Body of pancreas (tissue), 4 donors: ENCODE results near the gene PDCD4. TPM values are rescaled to one million over a fixed set of nuclear protein-coding genes. Genes with fewer than 3 reads are reported as not detected.
A peak's percentile ranks its signal among the peaks of the same experiment; 100 is the strongest.

Experiments used
- ATAC-seq: fragments of 150-250 bp; one replicate; pipeline ENCODE4 v1.9.1; 2016
- DNase-seq, 4 donors: peaks; one replicate each; pipeline ENCODE4 v3.0.0-alpha.2; 2019
- H3K27ac ChIP-seq, 4 donors: fragments of 200-600 bp; sonication (generic); 1 replicate in 3 of 4; 2 replicates in 1 of 4; pipeline versions ENCODE4 v1.5.1 to v1.6.1; 2016 to 2019; ENCODE audit warnings: mild to moderate bottlenecking in 1 of 4, mixed read lengths in 1 of 4, moderate library complexity in 1 of 4
- H3K27me3 ChIP-seq, 2 donors: fragments of 200-600 bp; sonication (generic); one replicate each; pipeline ENCODE4 v1.6.0; 2016; ENCODE audit warnings: mild to moderate bottlenecking in 1 of 2
- H3K36me3 ChIP-seq, 2 donors: fragments of 200-600 bp; sonication (generic); replicated peaks in 1 of 2; 2 replicates each; pipeline ENCODE4 v1.5.1; 2016; ENCODE audit warnings: low read depth in 2 of 2; ENCODE audit not compliant: insufficient read depth in 1 of 2
- H3K4me1 ChIP-seq: fragments of 200-600 bp; sonication (generic); one replicate; pipeline ENCODE4 v1.6.0; 2016
- H3K4me3 ChIP-seq, 2 donors: fragments of 200-600 bp; sonication (generic); 1 replicate in 1 of 2; 2 replicates in 1 of 2; pipeline ENCODE4 v1.5.1; 2016 to 2019
- H3K9me3 ChIP-seq, 3 donors: fragments of 200-600 bp; sonication (generic); 1 replicate in 2 of 3; 2 replicates in 1 of 3; pipeline ENCODE4 v1.5.1; 2016
- POLR2A ChIP-seq, 3 donors: fragments of 450-650 bp; IDR thresholded peaks; one replicate each; pipeline ENCODE4 v1.6.1; 2016; ENCODE audit warnings: antibody characterized with exemption in 3 of 3, mild to moderate bottlenecking in 2 of 3
- WGBS, 2 donors: methylation state at CpG; one replicate each; pipeline ENCODE4 v1.1.5; 2017; 5-methylcytosine and 5-hydroxymethylcytosine counted together
- intact Hi-C: fragments of 100-400 bp; cut with DNase I; formaldehyde crosslinking; loops from one replicate; pipeline ENCODE4 v1.15.1; 2023
- total RNA-seq, 2 donors: library from RNA; depleted of rRNA; stranded (reverse); fragments of >200 nt; gene quantifications; one replicate each; pipeline ENCODE4 v1.1.0, GENCODE V29; 2016
- TF ChIP-seq, protein P1 (sequence below), 7 experiments: fragments of 450-650 bp in 4 of 7; fragments of 200-600 bp in 3 of 7; sonication (generic) in 3 of 7; IDR thresholded peaks; one replicate each; pipeline ENCODE4 v1.5.1; 2016 to 2019; ENCODE audit warnings: antibody characterized with exemption in 7 of 7

Gene PDCD4
- total RNA-seq, 2 donors from 2014 or later = 332 to 458 TPM

DNA sequence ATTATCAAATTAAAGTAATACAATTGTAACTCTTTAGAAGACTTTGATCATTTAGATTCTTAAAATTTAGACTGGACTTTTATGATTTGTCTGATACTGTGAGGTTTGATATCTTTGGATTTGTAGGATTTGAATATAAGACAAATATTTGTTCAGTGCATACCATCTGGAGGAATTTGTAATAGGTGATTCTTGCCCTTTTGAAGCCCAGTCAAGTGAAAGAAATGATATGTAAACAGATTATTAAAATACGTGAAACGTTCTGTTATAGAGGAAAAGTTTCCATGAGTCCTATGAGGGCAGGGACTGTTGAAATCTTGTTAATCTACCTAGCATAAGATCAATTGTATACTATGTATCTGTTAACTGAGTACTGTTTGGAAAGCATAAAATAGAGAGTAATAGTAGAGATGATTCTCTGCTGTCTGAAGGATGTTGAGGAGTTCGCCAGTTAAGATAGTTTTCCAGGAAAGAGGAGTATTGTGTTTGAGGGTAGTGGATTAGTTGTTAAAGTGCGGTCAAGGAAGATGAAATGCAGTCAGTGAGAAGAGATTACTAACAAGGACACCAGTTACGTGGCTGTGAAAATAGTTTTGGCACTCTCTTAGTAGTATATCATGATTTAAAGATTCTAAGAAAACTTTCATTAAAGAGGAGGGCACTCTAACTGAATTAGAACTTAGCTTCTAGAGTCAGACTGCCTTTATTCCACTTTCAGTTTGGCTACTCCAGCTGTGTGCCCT, 14.4 kb downstream of the PDCD4 start:
- Histone ChIP-seq H3K27ac (peak overlapping the region in 3 of 4 donors; percentile 23 to 99 (median 45)), H3K27me3 (no peaks in the 10 kb centered on the region), H3K4me1 (peaks cover 65% of the 10 kb centered on the region), H3K9me3 (no peaks in the 10 kb centered on the region), H3K36me3 (peaks cover 12 to 35% of the 10 kb centered on the region in 2 donors), H3K4me3 (no peak overlapping the region)
- DNase-seq = no peak
- ATAC-seq = peak; percentile 7
- intact Hi-C loops = loop anchor here (10.0 kb wide), 1 partner anchor 141 kb away; no protein-coding TSS in a partner anchor
- TF ChIP-seq POLR2A (IDR thresholded peaks at IDR 0.05) = no peak
- TF ChIP-seq, protein P1, sequence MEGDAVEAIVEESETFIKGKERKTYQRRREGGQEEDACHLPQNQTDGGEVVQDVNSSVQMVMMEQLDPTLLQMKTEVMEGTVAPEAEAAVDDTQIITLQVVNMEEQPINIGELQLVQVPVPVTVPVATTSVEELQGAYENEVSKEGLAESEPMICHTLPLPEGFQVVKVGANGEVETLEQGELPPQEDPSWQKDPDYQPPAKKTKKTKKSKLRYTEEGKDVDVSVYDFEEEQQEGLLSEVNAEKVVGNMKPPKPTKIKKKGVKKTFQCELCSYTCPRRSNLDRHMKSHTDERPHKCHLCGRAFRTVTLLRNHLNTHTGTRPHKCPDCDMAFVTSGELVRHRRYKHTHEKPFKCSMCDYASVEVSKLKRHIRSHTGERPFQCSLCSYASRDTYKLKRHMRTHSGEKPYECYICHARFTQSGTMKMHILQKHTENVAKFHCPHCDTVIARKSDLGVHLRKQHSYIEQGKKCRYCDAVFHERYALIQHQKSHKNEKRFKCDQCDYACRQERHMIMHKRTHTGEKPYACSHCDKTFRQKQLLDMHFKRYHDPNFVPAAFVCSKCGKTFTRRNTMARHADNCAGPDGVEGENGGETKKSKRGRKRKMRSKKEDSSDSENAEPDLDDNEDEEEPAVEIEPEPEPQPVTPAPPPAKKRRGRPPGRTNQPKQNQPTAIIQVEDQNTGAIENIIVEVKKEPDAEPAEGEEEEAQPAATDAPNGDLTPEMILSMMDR (IDR thresholded peaks at IDR 0.05) = no peak
- WGBS, 2 donors = 21 to 25% methylated on average over 5 of the region's 5 CpGs

DNA sequence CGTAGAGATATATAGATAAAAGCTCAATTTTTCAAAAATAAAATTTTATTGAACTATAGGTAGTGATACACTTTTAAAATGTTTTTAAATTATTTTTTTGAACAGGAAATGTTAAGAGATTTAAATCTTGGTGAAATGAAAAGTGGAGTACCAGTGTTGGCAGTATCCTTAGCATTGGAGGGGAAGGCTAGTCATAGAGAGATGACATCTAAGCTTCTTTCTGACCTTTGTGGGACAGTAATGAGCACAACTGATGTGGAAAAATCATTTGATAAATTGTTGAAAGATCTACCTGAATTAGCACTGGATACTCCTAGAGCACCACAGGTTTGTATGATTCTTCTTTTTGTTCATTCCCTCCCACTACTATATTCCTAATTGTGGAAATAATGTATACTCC, 15.8 kb downstream of the PDCD4 start:
- Histone ChIP-seq H3K4me1 (peaks cover 74% of the 10 kb centered on the region), H3K27ac (peak overlapping the region in 2 of 4 donors; percentile 17 to 99), H3K4me3 (no peak overlapping the region), H3K36me3 (peaks cover 12 to 37% of the 10 kb centered on the region in 2 donors), H3K9me3 (no peaks in the 10 kb centered on the region), H3K27me3 (no peaks in the 10 kb centered on the region)
- TF ChIP-seq, protein P1 (IDR thresholded peaks at IDR 0.05) = no peak
- TF ChIP-seq POLR2A (IDR thresholded peaks at IDR 0.05) = no peak
- ATAC-seq (no peak), DNase-seq (no peak)
- intact Hi-C loops = loop anchor here (10.0 kb wide), 1 partner anchor 143 kb away; no protein-coding TSS in a partner anchor
- WGBS, 2 donors = 43 to 49% methylated on average over 1 of the region's 1 CpG

DNA sequence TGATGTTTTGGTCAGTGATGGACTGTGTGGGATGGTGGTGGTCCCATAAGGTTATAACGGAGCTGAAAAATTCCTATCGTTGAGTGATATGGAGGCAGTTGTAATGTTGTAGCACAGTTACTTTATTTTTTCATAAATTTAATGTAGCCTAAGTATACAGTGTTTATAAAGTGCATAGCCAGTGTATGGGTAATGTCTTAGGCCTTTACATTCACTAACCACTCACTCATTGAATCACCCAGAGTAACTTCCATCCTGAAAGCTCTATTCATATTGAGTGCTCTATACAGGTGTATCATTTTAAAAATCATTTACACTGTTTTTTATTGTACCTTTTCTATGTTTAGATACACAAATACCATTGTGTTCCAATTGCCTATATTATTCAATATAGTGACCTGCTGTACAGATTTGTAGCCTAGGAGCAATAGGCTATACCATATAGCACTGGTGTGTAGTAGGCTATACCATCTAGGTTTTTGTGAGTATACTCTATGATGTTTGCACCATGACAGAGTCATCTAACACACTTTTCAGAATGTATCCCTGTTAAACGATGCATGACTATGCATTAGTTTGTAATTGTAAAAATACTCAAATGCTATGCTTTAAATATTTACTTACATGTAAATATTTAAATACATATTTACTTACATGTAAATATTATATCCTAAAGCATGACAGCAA, 21.0 kb downstream of the PDCD4 start:
- DNase-seq = no peak
- TF ChIP-seq, protein P1 (IDR thresholded peaks at IDR 0.05) = no peak
- TF ChIP-seq POLR2A (IDR thresholded peaks at IDR 0.05) = no peak
- intact Hi-C loops = loop anchor here (10.0 kb wide), 1 partner anchor 88 kb away; no protein-coding TSS in a partner anchor
- WGBS, 2 donors = 41 to 48% methylated on average over 3 of the region's 3 CpGs
- Histone ChIP-seq H3K27ac (peak overlapping the region in 2 of 4 donors; percentile 33 to 49), H3K4me3 (no peak overlapping the region), H3K4me1 (peaks cover 82% of the 10 kb centered on the region), H3K27me3 (no peaks in the 10 kb centered on the region), H3K9me3 (no peaks in the 10 kb centered on the region), H3K36me3 (peaks cover 19 to 36% of the 10 kb centered on the region in 2 donors)
- ATAC-seq = peak; percentile 12

DNA sequence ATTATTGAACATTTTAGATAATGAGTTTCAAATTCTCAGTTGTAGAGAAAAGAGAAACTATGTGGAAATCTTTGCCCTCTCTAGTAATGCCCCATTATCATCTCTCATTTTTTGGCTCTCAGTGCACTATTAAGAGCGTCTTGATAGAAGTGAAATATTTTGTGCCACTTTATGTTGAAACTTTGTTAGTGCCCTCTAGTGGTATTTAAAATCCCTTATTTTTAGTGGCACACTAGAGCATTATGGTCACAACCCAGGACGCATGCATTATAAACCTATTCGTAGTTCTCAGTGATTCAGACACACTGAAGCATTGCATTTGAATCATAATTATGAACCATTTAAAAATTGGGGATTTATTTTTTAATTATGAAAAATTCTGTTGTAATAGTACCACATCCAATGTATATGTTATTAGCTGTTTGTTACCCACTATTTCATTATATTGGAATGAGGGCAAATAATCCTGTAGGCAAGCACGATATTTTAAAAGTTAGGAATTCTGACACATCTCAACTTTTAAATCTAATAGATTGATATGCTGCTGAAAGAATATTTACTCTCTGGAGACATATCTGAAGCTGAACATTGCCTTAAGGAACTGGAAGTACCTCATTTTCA, 21.9 kb downstream of the PDCD4 start:
- peak overlapping the region in 1 of 4 donors; percentile 49 for H3K27ac ChIP-seq
- TF ChIP-seq, protein P1 (IDR thresholded peaks at IDR 0.05) = peak; percentile 31 to 66 (median 56)
- TF ChIP-seq POLR2A (IDR thresholded peaks at IDR 0.05) = no peak
- 6 to 10% methylated on average over 4 of the region's 4 CpGs for WGBS, 2 donors
- intact Hi-C loops = loop anchor here (10.0 kb wide), 1 partner anchor 89 kb away; no protein-coding TSS in a partner anchor
- H3K4me1 ChIP-seq = peaks cover 87% of the 10 kb centered on the region
- no peak for DNase-seq
- ATAC-seq = peak; percentile 49
- H3K4me3 ChIP-seq = no peak overlapping the region
- peaks cover 20 to 37% of the 10 kb centered on the region in 2 donors for H3K36me3 ChIP-seq
- no peaks in the 10 kb centered on the region for H3K27me3 ChIP-seq
- no peaks in the 10 kb centered on the region for H3K9me3 ChIP-seq
